Adrenal gland (tissue), 12 donors: ENCODE measurements around the gene ASB14. TPM values are rescaled to one million over a fixed set of nuclear protein-coding genes. Genes with fewer than 3 reads are reported as not detected.

Experiments used
- DNase-seq, 7 donors: peaks; one replicate each; pipeline ENCODE4 v3.0.0-alpha.2; 2019 to 2020
- H3K27ac ChIP-seq, 5 donors: fragments of 200-600 bp; sonication (generic) in 4 of 5; 1 replicate in 3 of 5; 2 replicates in 2 of 5; pipeline versions ENCODE4 v1.5.1 to v1.8.0; 2016 to 2020; ENCODE audit warnings: mild to moderate bottlenecking in 1 of 5
- H3K27me3 ChIP-seq: fragments of 200-600 bp; 2 replicates; pipeline ENCODE4 v1.8.0; 2021
- H3K36me3 ChIP-seq, 2 donors: fragments of 200-600 bp; replicated peaks in 1 of 2; 1 replicate in 1 of 2; 2 replicates in 1 of 2; pipeline versions ENCODE4 v1.5.1 to v1.8.0; 2018 to 2022
- H3K4me1 ChIP-seq, 2 donors: fragments of 200-600 bp; replicated peaks in 1 of 2; 1 replicate in 1 of 2; 2 replicates in 1 of 2; pipeline versions ENCODE4 v1.5.1 to v1.8.0; 2018 to 2021
- H3K4me3 ChIP-seq, 4 donors: fragments of 200-600 bp; sonication (generic) in 3 of 4; one replicate each; pipeline ENCODE4 v1.5.1; 2016 to 2018
- H3K9me3 ChIP-seq, 3 donors: fragments of 200-600 bp; sonication (generic) in 1 of 3; replicated peaks in 1 of 3; 1 replicate in 2 of 3; 2 replicates in 1 of 3; pipeline versions ENCODE4 v1.5.1 to v1.8.0; 2016 to 2021
- POLR2A ChIP-seq, 2 donors: fragments of 450-650 bp; IDR thresholded peaks; one replicate each; pipeline ENCODE4 v1.6.1; 2017; ENCODE audit warnings: antibody characterized with exemption in 2 of 2, mild to moderate bottlenecking in 2 of 2, moderate library complexity in 1 of 2
- WGBS, 4 donors: extraction: QIAGEN DNeasy Blood & Tissue Kit in 2 of 4; methylation state at CpG; one replicate each; pipeline versions ENCODE4 v1.1.5 to v1.1.7; 2013 to 2017; 5-methylcytosine and 5-hydroxymethylcytosine counted together
- intact Hi-C, 2 donors: fragments of 100-400 bp; cut with DNase I; formaldehyde crosslinking; loops; one replicate each; pipeline versions ENCODE4 v1.14.1 to v1.15.0; 2022 to 2023
- polyA plus RNA-seq, 3 donors: library from polyadenylated mRNA; stranded (reverse); fragments of 200-250 nt in 2 of 3; fragments of 350-450 nt in 1 of 3; fragmentation: Illumina TruSeq in 1 of 3; extraction: RNeasy Lipid Tissue Mini Kit (QIAGEN cat#74804) in 1 of 3; gene quantifications; one replicate each; pipeline ENCODE4 v1.2.3, GENCODE V29; 2013 to 2014
- total RNA-seq, 9 donors: library from RNA; depleted of rRNA in 4 of 9; stranded (reverse); fragments of >200 nt in 4 of 9; fragments of 120-200 nt in 1 of 9; fragmentation: NEBNext Ultra II Directional in 1 of 9; extraction: Animal tissue kit (Norgen Biotek cat#: 25700) in 1 of 9; gene quantifications; one replicate each; pipeline versions ENCODE4 v1.1.0 to v1.2.4, GENCODE V29; 2013 to 2023
- TF ChIP-seq, protein P1 (sequence below), 6 experiments: fragments of 450-650 bp in 4 of 6; fragments of 200-600 bp in 2 of 6; sonication (generic) in 1 of 6; IDR thresholded peaks; 1 replicate in 5 of 6; 2 replicates in 1 of 6; pipeline versions ENCODE4 v1.5.1 to v1.8.0; 2016 to 2021; ENCODE audit warnings: antibody characterized with exemption in 6 of 6, mild to moderate bottlenecking in 2 of 6, moderate library complexity in 1 of 6
- donor health status: healthy with polysubstance abuse.
- donor health status: Bipolar disorder and iron deficiency.
- donor health status: DM: yes; HTN: yes; CAD: no.
- donor health status: DM: no; HTN: no; CAD: no.
- donor health status: DM: no; HTN: no; CAD: no.
- donor health status: DM: yes; HTN: yes; CAD: no.

Gene ASB14
- total and polyA plus RNA-seq, 12 donors, result 0.17 TPM; not detected in 11

DNA sequence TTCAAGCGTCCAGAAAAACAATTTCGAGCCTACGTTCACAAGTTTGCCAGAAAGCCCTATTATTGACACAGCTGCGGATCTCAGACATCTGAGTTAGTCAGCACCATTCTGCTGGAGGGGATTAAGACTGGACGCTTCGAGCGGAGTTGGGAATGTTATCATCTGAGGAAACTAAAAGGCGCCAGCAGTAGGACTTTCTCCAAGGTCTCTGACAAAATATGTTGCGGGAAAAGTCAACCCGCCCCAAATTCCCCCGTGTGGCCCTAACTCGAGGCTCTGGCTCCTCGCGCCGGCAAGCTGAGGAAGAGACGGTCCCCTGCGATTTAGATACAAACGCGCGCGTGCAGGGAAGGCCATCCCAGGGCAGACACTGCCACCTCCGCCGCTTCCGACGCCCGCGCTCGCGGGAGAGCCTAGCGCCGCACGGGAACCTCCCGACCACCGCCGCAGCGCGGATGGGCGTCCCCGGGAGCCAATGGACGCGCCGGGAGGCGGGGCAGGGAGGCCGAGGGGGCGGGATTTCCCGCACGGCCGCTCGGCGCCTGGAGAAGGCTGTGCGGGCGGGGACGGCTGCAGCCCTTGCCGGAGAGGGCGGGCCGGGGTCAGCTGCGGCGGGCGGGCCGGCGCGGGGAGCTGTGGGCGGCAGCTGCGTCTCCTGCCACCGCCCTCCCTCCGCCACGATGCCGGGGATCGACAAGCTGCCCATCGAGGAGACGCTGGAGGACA, 65.1 kb downstream of the ASB14 start, which contains the start of gene APPL1:
TSS of gene APPL1 (plus strand) at position 526 of the 726 bp plus-strand sequence. CDS start at position 681, 155 bp downstream.
- DNase-seq, result peak; percentile 89 to 95 (median 94)
- intact Hi-C loops, result loop anchor here in 1 of 2 donors (10.0 kb wide), 1 partner anchor 53 kb away; no protein-coding TSS in a partner anchor
- peaks cover 15 to 34% of the 10 kb centered on the region in 2 donors for H3K4me1 ChIP-seq
- no peaks in the 10 kb centered on the region for H3K36me3 ChIP-seq
- TF ChIP-seq, protein P1, sequence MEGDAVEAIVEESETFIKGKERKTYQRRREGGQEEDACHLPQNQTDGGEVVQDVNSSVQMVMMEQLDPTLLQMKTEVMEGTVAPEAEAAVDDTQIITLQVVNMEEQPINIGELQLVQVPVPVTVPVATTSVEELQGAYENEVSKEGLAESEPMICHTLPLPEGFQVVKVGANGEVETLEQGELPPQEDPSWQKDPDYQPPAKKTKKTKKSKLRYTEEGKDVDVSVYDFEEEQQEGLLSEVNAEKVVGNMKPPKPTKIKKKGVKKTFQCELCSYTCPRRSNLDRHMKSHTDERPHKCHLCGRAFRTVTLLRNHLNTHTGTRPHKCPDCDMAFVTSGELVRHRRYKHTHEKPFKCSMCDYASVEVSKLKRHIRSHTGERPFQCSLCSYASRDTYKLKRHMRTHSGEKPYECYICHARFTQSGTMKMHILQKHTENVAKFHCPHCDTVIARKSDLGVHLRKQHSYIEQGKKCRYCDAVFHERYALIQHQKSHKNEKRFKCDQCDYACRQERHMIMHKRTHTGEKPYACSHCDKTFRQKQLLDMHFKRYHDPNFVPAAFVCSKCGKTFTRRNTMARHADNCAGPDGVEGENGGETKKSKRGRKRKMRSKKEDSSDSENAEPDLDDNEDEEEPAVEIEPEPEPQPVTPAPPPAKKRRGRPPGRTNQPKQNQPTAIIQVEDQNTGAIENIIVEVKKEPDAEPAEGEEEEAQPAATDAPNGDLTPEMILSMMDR (IDR thresholded peaks at IDR 0.05), result no peak
- peak; percentile 55 to 83 for TF ChIP-seq POLR2A (IDR thresholded peaks at IDR 0.05)
- peak within 1 kb of the TSS; percentile 38 to 85 (median 74) for H3K4me3 ChIP-seq
- WGBS, 4 donors, result 0 to 2% (median 1%) methylated on average over 13 to 71 of the region's 71 CpGs
- H3K9me3 ChIP-seq, result no peaks in the 10 kb centered on the region
- no peaks in the 10 kb centered on the region for H3K27me3 ChIP-seq
- peak within 1 kb of the TSS; percentile 79 to 96 (median 81) for H3K27ac ChIP-seq

DNA sequence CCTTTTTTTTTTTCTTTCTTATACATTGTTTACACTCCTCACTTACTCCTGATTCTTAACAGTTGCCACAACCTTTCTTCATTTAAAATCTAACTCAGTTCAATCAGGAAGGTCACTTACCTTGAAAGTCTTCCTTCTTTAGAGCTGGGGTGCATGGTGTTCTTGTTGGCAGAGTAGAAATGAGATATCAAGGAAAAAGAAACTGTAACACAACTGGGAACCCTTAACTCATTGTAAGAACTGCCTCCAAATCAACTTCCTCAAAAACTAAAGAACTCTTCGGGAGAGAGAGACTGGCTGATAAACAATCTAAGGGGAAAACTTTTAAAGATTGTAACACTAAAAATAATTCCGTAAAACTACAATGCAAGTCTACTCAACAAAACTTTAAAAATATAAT, 66.3 kb downstream of the ASB14 start:
- peaks cover 15 to 34% of the 10 kb centered on the region in 2 donors for H3K4me1 ChIP-seq
- no peaks in the 10 kb centered on the region for H3K27me3 ChIP-seq
- H3K9me3 ChIP-seq, result no peaks in the 10 kb centered on the region
- no peak for TF ChIP-seq POLR2A (IDR thresholded peaks at IDR 0.05)
- TF ChIP-seq, protein P1 (IDR thresholded peaks at IDR 0.05), result no peak
- intact Hi-C loops, result loop anchor here in 1 of 2 donors (10.0 kb wide), 1 partner anchor 51 kb away; no protein-coding TSS in a partner anchor
- no peak overlapping the region for H3K27ac ChIP-seq
- no peak overlapping the region for H3K4me3 ChIP-seq
- no peak for DNase-seq
- H3K36me3 ChIP-seq, result no peaks in the 10 kb centered on the region
- WGBS, 4 donors, result 58 to 73% (median 63%) methylated on average over 2 of the region's 2 CpGs

DNA sequence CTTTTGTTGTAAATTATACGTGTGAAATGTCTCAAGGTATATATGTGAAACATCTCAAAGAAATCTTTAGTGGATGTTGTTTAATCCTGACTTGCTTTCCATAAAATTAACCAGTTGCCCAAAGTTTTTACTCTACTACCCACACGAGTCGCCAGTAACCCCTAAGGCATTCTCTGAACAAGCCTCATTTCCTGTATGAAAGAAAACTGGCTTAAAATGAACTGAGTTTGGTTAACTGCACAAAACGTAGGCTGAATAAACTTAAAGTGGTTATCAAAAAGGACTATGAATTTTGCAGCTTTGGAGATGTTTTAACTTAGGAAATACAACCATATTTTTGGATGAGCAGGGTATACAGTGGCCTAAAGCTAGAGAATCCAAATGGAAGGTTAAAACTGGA, 67.6 kb downstream of the ASB14 start:
- intact Hi-C loops, result loop anchor here in 1 of 2 donors (10.0 kb wide), 1 partner anchor 50 kb away; no protein-coding TSS in a partner anchor

GRCh38 chr3:57221883-57222282, 70.6 kb downstream of the ASB14 start:
- no peaks in the 10 kb centered on the region for H3K9me3 ChIP-seq
- no peak overlapping the region for H3K4me3 ChIP-seq
- TF ChIP-seq, protein P1 (IDR thresholded peaks at IDR 0.05), result peak in 2 of 6 experiments; percentile 12 to 33
- no peak for TF ChIP-seq POLR2A (IDR thresholded peaks at IDR 0.05)
- H3K36me3 ChIP-seq, result no peaks in the 10 kb centered on the region
- H3K4me1 ChIP-seq, result peaks cover 0 to 8% of the 10 kb centered on the region in 2 donors
- no peaks in the 10 kb centered on the region for H3K27me3 ChIP-seq
- intact Hi-C loops, result loop anchor here in 1 of 2 donors (10.0 kb wide), 1 partner anchor 47 kb away; no protein-coding TSS in a partner anchor
- no peak for DNase-seq
- no peak overlapping the region for H3K27ac ChIP-seq
- WGBS, 4 donors, result 43 to 65% (median 55%) methylated on average over 2 of the region's 2 CpGs

More for the DNA sequence above, 67.6 kb downstream of the ASB14 start:
- 72 to 83% (median 77%) methylated on average over 4 of the region's 4 CpGs for WGBS, 4 donors
- Histone ChIP-seq H3K4me1 (peaks cover 10 to 24% of the 10 kb centered on the region in 2 donors), H3K27me3 (no peaks in the 10 kb centered on the region), H3K36me3 (no peaks in the 10 kb centered on the region), H3K9me3 (no peaks in the 10 kb centered on the region), H3K27ac (no peak overlapping the region), H3K4me3 (no peak overlapping the region)
- TF ChIP-seq, protein P1 (IDR thresholded peaks at IDR 0.05), result no peak
- no peak for TF ChIP-seq POLR2A (IDR thresholded peaks at IDR 0.05)
- DNase-seq, result no peak
